ENCODE data around the gene PSMA5. TPM values are rescaled to one million over a fixed set of nuclear protein-coding genes. Genes with fewer than 3 reads are reported as not detected.

Gene PSMA5
- total and polyA plus RNA-seq, 2 experiments from 2014 or later: 64.4 to 90.1 TPM

DNA sequence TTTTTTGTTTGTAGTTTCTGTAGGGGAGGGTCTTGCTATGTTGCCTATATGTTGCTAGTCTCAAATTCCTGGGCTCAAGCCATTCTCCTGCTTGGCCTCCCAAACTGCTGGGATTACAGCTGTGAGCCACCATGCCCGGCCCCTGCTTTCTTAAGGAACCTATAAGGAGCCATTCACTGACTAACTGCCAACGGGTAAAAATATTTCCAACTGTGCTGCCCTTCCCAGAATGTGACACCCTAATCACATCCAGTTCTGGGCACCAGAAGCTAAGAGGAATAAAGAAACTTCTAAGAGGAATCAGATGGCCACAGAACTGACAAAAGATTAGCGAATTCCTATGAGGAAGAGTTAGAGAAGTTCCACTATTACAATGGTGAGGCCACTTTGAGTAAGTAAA, 46.5 kb upstream of the PSMA5 start:
- H3K9me2 ChIP-seq (replicated peaks; ENCODE audit: insufficient read depth): no peaks in the 10 kb centered on the region
- peaks cover 54% of the 10 kb centered on the region for H3K27me3 ChIP-seq
- H3K27ac ChIP-seq: no peak overlapping the region
- WGBS (ENCODE audit: low lambda C conversion rate, missing lambda C conversion rate): 57% methylated on average over 3 of the region's 3 CpGs
- no peaks in the 10 kb centered on the region for H4K20me1 ChIP-seq (ENCODE audit: insufficient read depth, poor library complexity, severe bottlenecking)
- H3K79me2 ChIP-seq: no peaks in the 10 kb centered on the region
- no peaks in the 10 kb centered on the region for H3K9me3 ChIP-seq (ENCODE audit: low read depth)
- DNase-seq (ENCODE audit: low spot score): no peak
- no peak overlapping the region for H3K4me2 ChIP-seq
- H3K4me3 ChIP-seq: no peak overlapping the region
- no peaks in the 10 kb centered on the region for H3K4me1 ChIP-seq (ENCODE audit: insufficient read depth)
- H2AFZ ChIP-seq: no peak overlapping the region
- H3K36me3 ChIP-seq (replicated peaks; ENCODE audit: insufficient read depth, low read depth): no peaks in the 10 kb centered on the region
- no peak for TF ChIP-seq EZH2phosphoT487 (IDR thresholded peaks at IDR 0.05; ENCODE audit: low read depth, severe bottlenecking, unreplicated experiment)
- TF ChIP-seq CTCF (IDR thresholded peaks at IDR 0.05; ENCODE audit: poor library complexity): no peak

- H2AFZ ChIP-seq: no peak overlapping the region
- no peak for TF ChIP-seq EZH2 (IDR thresholded peaks at IDR 0.05; ENCODE audit: borderline replicate concordance)
- TF ChIP-seq CTCF (IDR thresholded peaks at IDR 0.05; ENCODE audit: poor library complexity): no peak
- no peak for TF ChIP-seq EZH2phosphoT487 (IDR thresholded peaks at IDR 0.05; ENCODE audit: low read depth, severe bottlenecking, unreplicated experiment)
- no peak for DNase-seq (ENCODE audit: low spot score)
- no peaks in the 10 kb centered on the region for H3K36me3 ChIP-seq (replicated peaks; ENCODE audit: insufficient read depth, low read depth)
- WGBS (ENCODE audit: low lambda C conversion rate, missing lambda C conversion rate): 61% methylated on average over 6 of the region's 6 CpGs
- H3K4me2 ChIP-seq: no peak overlapping the region
- H3K4me1 ChIP-seq (ENCODE audit: insufficient read depth): peaks cover 4% of the 10 kb centered on the region
- peaks cover 76% of the 10 kb centered on the region for H3K27me3 ChIP-seq
- H4K20me1 ChIP-seq (ENCODE audit: insufficient read depth, poor library complexity, severe bottlenecking): no peaks in the 10 kb centered on the region
- H3K9me3 ChIP-seq (ENCODE audit: low read depth): no peaks in the 10 kb centered on the region
- no peak overlapping the region for H3K4me3 ChIP-seq
- no peaks in the 10 kb centered on the region for H3K9me2 ChIP-seq (replicated peaks; ENCODE audit: insufficient read depth)
- no peaks in the 10 kb centered on the region for H3K79me2 ChIP-seq
- H3K27ac ChIP-seq: no peak overlapping the region
These were observed 44.0 kb upstream of the PSMA5 start for GRCh38 chr1:109470245-109470644.

DNA sequence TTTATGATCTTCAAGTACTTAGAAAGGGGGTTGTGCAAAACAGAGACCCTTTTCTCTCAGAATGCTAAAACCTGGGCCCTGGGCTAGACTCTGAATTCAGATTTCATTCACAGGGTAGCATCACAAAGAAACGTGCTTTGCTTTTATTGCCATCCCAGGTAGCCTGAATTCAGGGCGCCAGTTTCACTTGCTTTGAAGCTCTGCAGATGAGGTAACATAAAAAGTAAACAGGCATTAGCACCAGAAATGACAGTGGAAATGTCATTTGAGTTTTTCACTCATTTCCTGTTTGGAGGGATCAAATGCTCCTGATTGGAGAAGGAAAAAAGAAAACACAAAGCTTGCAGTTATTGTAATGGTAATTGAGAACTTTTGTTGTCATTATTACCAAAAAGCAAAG, 42.7 kb upstream of the PSMA5 start:
- H3K4me2 ChIP-seq: no peak overlapping the region
- H3K27ac ChIP-seq: no peak overlapping the region
- H4K20me1 ChIP-seq (ENCODE audit: insufficient read depth, poor library complexity, severe bottlenecking): no peaks in the 10 kb centered on the region
- H3K36me3 ChIP-seq (replicated peaks; ENCODE audit: insufficient read depth, low read depth): no peaks in the 10 kb centered on the region
- H3K9me3 ChIP-seq (ENCODE audit: low read depth): no peaks in the 10 kb centered on the region
- no peaks in the 10 kb centered on the region for H3K9me2 ChIP-seq (replicated peaks; ENCODE audit: insufficient read depth)
- 23% methylated on average over 2 of the region's 2 CpGs for WGBS (ENCODE audit: low lambda C conversion rate, missing lambda C conversion rate)
- H3K27me3 ChIP-seq: peaks cover 85% of the 10 kb centered on the region
- H2AFZ ChIP-seq: no peak overlapping the region
- H3K79me2 ChIP-seq: no peaks in the 10 kb centered on the region
- TF ChIP-seq CTCF (IDR thresholded peaks at IDR 0.05; ENCODE audit: poor library complexity): no peak
- no peak for DNase-seq (ENCODE audit: low spot score)
- no peak overlapping the region for H3K4me3 ChIP-seq
- peaks cover 4% of the 10 kb centered on the region for H3K4me1 ChIP-seq (ENCODE audit: insufficient read depth)

DNA sequence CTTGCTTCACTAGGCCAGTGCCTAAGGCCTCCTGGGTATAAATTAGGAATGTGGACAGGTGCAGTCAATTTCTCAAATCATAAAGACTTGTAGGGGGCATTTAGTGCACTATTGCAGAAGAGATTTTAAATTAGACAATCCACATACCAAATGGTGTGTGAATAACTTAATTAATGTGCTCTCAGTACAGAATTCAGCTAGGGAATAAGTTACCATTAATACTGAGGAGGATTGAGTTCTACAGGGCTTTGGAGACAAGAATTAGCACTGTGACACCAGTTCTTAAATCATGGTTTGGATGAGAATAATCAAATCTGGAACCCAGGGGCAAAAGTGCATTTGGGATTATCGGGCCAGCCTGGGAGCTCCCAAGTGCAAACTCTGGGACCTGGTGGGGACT, 41.8 kb upstream of the PSMA5 start:
- Histone ChIP-seq H3K79me2 (no peaks in the 10 kb centered on the region), H4K20me1 (ENCODE audit: insufficient read depth, poor library complexity, severe bottlenecking) (no peaks in the 10 kb centered on the region), H3K9me3 (ENCODE audit: low read depth) (no peaks in the 10 kb centered on the region), H3K36me3 (replicated peaks; ENCODE audit: insufficient read depth, low read depth) (no peaks in the 10 kb centered on the region), H3K27ac (no peak overlapping the region), H3K4me2 (no peak overlapping the region), H3K27me3 (peaks cover 93% of the 10 kb centered on the region), H3K9me2 (replicated peaks; ENCODE audit: insufficient read depth) (no peaks in the 10 kb centered on the region), H3K4me1 (ENCODE audit: insufficient read depth) (peaks cover 4% of the 10 kb centered on the region), H3K4me3 (no peak overlapping the region), H2AFZ (no peak overlapping the region)
- TF ChIP-seq EZH2 (IDR thresholded peaks at IDR 0.05; ENCODE audit: borderline replicate concordance) (no peak), CTCF (IDR thresholded peaks at IDR 0.05; ENCODE audit: poor library complexity) (no peak), EZH2phosphoT487 (IDR thresholded peaks at IDR 0.05; ENCODE audit: low read depth, severe bottlenecking, unreplicated experiment) (no peak)
- WGBS (ENCODE audit: low lambda C conversion rate, missing lambda C conversion rate): 80% methylated on average over 1 of the region's 1 CpG
- no peak for DNase-seq (ENCODE audit: low spot score)
